ENCODE results near the gene FLACC1. TPM values are rescaled to one million over a fixed set of nuclear protein-coding genes. Genes with fewer than 3 reads are reported as not detected.

Gene FLACC1
- total RNA-seq, 1 donor from 2014 or later = 3.6 TPM

DNA sequence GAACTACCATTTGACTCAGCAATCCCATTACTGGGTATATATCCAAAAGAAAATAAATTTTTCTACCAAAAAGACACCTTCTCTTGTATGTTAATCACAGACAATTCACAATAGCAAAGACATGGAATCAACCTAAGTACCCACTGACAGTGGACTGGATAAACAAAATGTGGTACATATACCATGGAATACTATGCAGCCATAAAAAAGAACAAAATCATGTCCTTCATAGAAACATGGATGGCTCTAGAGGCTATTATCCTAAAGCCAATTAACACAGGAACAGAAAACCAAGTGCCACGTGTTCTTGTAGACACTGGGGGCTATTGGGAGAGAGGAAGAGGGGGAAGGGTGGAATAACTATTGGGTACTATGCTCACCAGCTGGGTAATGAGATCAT, 27.7 kb downstream of the FLACC1 start:
- TF ChIP-seq, protein P1, sequence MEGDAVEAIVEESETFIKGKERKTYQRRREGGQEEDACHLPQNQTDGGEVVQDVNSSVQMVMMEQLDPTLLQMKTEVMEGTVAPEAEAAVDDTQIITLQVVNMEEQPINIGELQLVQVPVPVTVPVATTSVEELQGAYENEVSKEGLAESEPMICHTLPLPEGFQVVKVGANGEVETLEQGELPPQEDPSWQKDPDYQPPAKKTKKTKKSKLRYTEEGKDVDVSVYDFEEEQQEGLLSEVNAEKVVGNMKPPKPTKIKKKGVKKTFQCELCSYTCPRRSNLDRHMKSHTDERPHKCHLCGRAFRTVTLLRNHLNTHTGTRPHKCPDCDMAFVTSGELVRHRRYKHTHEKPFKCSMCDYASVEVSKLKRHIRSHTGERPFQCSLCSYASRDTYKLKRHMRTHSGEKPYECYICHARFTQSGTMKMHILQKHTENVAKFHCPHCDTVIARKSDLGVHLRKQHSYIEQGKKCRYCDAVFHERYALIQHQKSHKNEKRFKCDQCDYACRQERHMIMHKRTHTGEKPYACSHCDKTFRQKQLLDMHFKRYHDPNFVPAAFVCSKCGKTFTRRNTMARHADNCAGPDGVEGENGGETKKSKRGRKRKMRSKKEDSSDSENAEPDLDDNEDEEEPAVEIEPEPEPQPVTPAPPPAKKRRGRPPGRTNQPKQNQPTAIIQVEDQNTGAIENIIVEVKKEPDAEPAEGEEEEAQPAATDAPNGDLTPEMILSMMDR (IDR thresholded peaks at IDR 0.05) = no peak

DNA sequence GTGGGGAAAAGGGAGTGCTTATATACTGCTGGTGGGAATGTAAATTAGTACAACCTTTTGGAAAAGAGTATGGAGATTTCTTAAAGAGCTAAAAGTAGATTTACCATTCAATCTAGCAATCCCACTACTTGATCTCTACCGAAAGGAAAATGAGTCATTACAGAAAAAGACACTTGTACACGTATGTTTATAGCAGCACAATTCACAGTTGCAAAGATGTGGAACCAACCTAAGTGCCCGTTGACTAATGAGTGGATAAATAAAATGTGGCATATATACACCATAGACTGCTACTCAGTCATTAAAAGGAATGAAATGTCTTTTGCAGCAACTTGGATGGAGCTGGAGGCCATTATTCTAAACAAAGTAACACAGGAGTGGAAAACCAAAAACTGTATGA, 29.5 kb downstream of the FLACC1 start:
- Histone ChIP-seq H3K4me3 (no peak overlapping the region), H3K27me3 (no peaks in the 10 kb centered on the region), H3K9me3 (no peaks in the 10 kb centered on the region), H3K36me3 (no peaks in the 10 kb centered on the region), H3K27ac (no peak overlapping the region), H3K4me1 (no peaks in the 10 kb centered on the region)
- intact Hi-C loops (cut with DNase I) = no loop called here
- no peak for ATAC-seq
- DNase-seq = no peak
- TF ChIP-seq, protein P1 (IDR thresholded peaks at IDR 0.05) = no peak

More for the DNA sequence above, 27.7 kb downstream of the FLACC1 start:
- Histone ChIP-seq H3K4me3 (no peak overlapping the region), H3K9me3 (no peaks in the 10 kb centered on the region), H3K36me3 (no peaks in the 10 kb centered on the region), H3K27ac (no peak overlapping the region), H3K27me3 (no peaks in the 10 kb centered on the region), H3K4me1 (no peaks in the 10 kb centered on the region)
- intact Hi-C loops (cut with DNase I) = no loop called here
- ATAC-seq (no peak), DNase-seq (no peak)

DNA sequence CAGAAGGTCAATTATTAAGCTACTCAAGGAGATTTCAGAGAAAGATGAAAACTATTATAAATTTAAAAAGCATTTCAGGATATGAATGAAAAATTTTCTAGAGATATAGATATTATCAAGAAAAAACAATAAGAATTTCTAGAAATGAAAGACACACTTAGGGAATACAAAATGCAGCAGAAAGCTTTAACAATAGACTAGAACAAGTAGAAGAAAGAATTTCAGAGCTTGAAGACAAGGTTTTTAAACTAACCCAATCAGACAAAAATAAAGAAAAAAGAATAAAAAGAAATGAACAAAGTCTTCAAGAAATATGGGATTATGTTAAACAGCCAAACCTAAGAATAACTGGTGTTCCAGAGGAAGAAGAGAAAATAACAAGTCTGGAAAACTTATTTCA, 34.4 kb downstream of the FLACC1 start:
- DNase-seq (no peak), ATAC-seq (no peak)
- intact Hi-C loops (cut with DNase I) = no loop called here
- Histone ChIP-seq H3K27ac (no peak overlapping the region), H3K36me3 (no peaks in the 10 kb centered on the region), H3K4me1 (no peaks in the 10 kb centered on the region), H3K27me3 (no peaks in the 10 kb centered on the region), H3K4me3 (no peak overlapping the region), H3K9me3 (no peaks in the 10 kb centered on the region)
- TF ChIP-seq, protein P1 (IDR thresholded peaks at IDR 0.05) = no peak

DNA sequence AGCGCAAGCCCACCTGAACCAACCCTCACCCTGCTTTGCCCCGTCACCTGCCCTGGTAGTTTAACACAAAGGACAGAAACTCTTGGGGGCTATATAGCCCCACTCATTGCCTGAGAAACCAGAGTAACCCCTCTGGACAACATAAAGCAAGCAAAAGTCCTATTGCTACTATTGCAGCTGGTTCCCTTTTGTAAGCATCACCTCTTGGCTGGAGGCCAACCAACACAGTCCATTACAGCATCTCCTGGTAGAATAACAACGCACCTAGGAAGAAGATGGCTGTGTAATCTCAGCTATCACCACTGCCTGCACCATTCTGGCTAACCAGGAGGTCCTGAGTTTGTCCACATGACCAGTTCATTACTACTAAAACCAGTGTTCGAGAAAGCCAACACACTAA, 36.4 kb downstream of the FLACC1 start:
- Histone ChIP-seq H3K4me1 (no peaks in the 10 kb centered on the region), H3K36me3 (no peaks in the 10 kb centered on the region), H3K27ac (no peak overlapping the region), H3K4me3 (no peak overlapping the region), H3K9me3 (no peaks in the 10 kb centered on the region), H3K27me3 (no peaks in the 10 kb centered on the region)
- ATAC-seq (no peak), DNase-seq (no peak)
- TF ChIP-seq, protein P1 (IDR thresholded peaks at IDR 0.05) = no peak
- intact Hi-C loops (cut with DNase I) = no loop called here

DNA sequence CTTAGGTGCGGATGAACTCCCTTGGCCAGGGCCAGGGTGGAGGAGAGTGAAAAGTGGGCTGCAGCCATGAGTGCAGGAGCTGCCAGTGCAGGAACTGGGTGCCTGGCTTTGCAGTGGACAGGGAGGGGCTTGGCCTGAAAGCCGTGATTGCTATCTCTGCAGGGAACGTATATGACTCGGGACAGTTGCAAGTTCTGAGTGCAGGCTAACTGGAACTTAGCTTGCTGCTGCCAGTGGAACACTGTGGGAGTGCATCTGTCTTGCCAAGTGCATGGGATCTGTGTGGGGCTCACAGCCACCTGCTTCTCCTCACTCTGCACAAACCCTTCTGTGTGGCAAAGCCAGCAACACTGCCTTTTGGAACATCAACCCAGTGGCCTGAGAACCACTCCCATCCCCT, 36.9 kb downstream of the FLACC1 start:
- TF ChIP-seq, protein P1 (IDR thresholded peaks at IDR 0.05) = no peak
- H3K27ac ChIP-seq = no peak overlapping the region
- H3K4me1 ChIP-seq = no peaks in the 10 kb centered on the region
- no peaks in the 10 kb centered on the region for H3K27me3 ChIP-seq
- no peak overlapping the region for H3K4me3 ChIP-seq
- DNase-seq = no peak
- ATAC-seq = no peak
- H3K36me3 ChIP-seq = no peaks in the 10 kb centered on the region
- intact Hi-C loops (cut with DNase I) = no loop called here
- H3K9me3 ChIP-seq = no peaks in the 10 kb centered on the region

DNA sequence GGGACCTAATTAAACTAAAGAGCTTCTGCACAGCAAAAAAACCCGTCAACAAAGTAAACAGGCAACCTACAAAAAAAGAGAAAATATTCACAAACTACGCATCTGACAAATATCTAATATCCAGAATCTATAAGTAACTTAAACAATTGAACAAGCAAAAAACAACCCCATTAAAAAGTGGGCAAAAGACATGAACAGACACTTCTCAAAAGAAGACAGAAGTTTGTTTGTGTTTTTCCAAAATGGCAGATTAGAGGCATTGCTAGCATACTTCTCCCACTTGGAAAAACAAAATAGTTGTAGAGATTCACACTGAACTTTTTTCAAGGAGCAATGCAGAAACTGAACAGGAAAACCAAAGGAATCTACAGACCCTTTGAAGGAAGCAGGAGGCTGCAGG, 37.6 kb downstream of the FLACC1 start:
- Histone ChIP-seq H3K27ac (no peak overlapping the region), H3K4me1 (no peaks in the 10 kb centered on the region), H3K4me3 (no peak overlapping the region), H3K27me3 (no peaks in the 10 kb centered on the region), H3K9me3 (no peaks in the 10 kb centered on the region), H3K36me3 (no peaks in the 10 kb centered on the region)
- TF ChIP-seq, protein P1 (IDR thresholded peaks at IDR 0.05) = no peak
- ATAC-seq (no peak), DNase-seq (no peak)
- intact Hi-C loops (cut with DNase I) = no loop called here

All from upper lobe of right lung (tissue), 1 donor.